HG03520 (cell line): ENCODE data around the gene ZNF444.
A peak's percentile ranks its signal among the peaks of the same experiment; 100 is the strongest.

Source experiments
- ATAC-seq: cut with Tn5 transposase; IDR thresholded peaks from one replicate; pipeline ENCODE4 v1.9.1; 2021; ENCODE audit warnings: mild to moderate bottlenecking, moderate library complexity; ENCODE audit not compliant: unreplicated experiment

Gene ZNF444

GRCh38 chr19:56106993-56107392 lies 34.1 kb upstream of the ZNF444 start:
- ATAC-seq: no peak

- no peak for ATAC-seq
These were observed 33.3 kb upstream of the ZNF444 start for GRCh38 chr19:56107626-56108351.

GRCh38 chr19:56108447-56109195 lies 32.5 kb upstream of the ZNF444 start:
- no peak for ATAC-seq

- no peak for ATAC-seq
These were observed 31.9 kb upstream of the ZNF444 start for GRCh38 chr19:56109226-56109625.

GRCh38 chr19:56110515-56111448 lies 30.3 kb upstream of the ZNF444 start:
- ATAC-seq: no peak

- no peak for ATAC-seq
These were observed 29.3 kb upstream of the ZNF444 start for GRCh38 chr19:56111601-56112312.

GRCh38 chr19:56112313-56112709 lies 28.8 kb upstream of the ZNF444 start:
- ATAC-seq: no peak

- ATAC-seq: no peak
These were observed 27.9 kb upstream of the ZNF444 start for GRCh38 chr19:56113074-56113632.

GRCh38 chr19:56114051-56114777 lies 26.9 kb upstream of the ZNF444 start:
- ATAC-seq: no peak

- no peak for ATAC-seq
These were observed 26.3 kb upstream of the ZNF444 start for GRCh38 chr19:56114778-56115110.

GRCh38 chr19:56115490-56115889 lies 25.6 kb upstream of the ZNF444 start:
- ATAC-seq: no peak

- no peak for ATAC-seq
These were observed 24.5 kb upstream of the ZNF444 start for GRCh38 chr19:56116606-56117005.

GRCh38 chr19:56117376-56117884 lies 23.7 kb upstream of the ZNF444 start:
- no peak for ATAC-seq

- ATAC-seq: no peak
These were observed 23.2 kb upstream of the ZNF444 start for GRCh38 chr19:56117889-56118288.

GRCh38 chr19:56118666-56119581 lies 22.2 kb upstream of the ZNF444 start:
- no peak for ATAC-seq

GRCh38 chr19:56119582-56119978 lies 21.5 kb upstream of the ZNF444 start:
- ATAC-seq: no peak

GRCh38 chr19:56120002-56120370 lies 21.1 kb upstream of the ZNF444 start:
- ATAC-seq: no peak

GRCh38 chr19:56120371-56121179 lies 20.5 kb upstream of the ZNF444 start:
- ATAC-seq: peak; percentile 19
